Neural cell (in vitro differentiated cells): Measurements from ENCODE around the gene RAB44.

Source experiments
- EP300 ChIP-seq: fragments of 450-650 bp; conservative IDR thresholded peaks from 2 replicates; pipeline ENCODE4 v1.6.1; 2014; ENCODE audit warnings: antibody characterized with exemption, mild to moderate bottlenecking, moderate library complexity; ENCODE audit not compliant: poor library complexity, severe bottlenecking
- EZH2 ChIP-seq: fragments of 200-600, 300-800 bp; shearing (Covaris generic), sonication (generic); IDR thresholded peaks from 2 replicates; pipeline ENCODE4 v1.6.1; 2014; ENCODE audit warnings: antibody characterized with exemption, low read length, borderline replicate concordance, mild to moderate bottlenecking; ENCODE audit not compliant: insufficient read depth, poor library complexity, severe bottlenecking
- MXI1 ChIP-seq: fragments of 450-650 bp; conservative IDR thresholded peaks from 2 replicates; pipeline ENCODE4 v1.6.1; 2014; ENCODE audit warnings: antibody characterized with exemption, mild to moderate bottlenecking; ENCODE audit not compliant: poor library complexity, severe bottlenecking
- POLR2AphosphoS5 ChIP-seq: IDR thresholded peaks from 2 replicates; pipeline ENCODE4 v1.6.1; 2012
- RAD21 ChIP-seq: fragments of 450-650 bp; conservative IDR thresholded peaks from 2 replicates; pipeline ENCODE4 v1.6.1; 2014; ENCODE audit warnings: antibody characterized with exemption, mild to moderate bottlenecking, moderate library complexity
- SMC3 ChIP-seq: fragments of 450-650 bp; conservative IDR thresholded peaks from 2 replicates; pipeline ENCODE4 v1.6.1; 2014; ENCODE audit warnings: antibody characterized with exemption, mild to moderate bottlenecking, moderate library complexity; ENCODE audit not compliant: poor library complexity
- TAF1 ChIP-seq: IDR thresholded peaks from 2 replicates; pipeline ENCODE4 v1.6.1; 2012; ENCODE audit warnings: low read depth
- TF ChIP-seq, protein P1 (sequence below): fragments of 450-650 bp; IDR thresholded peaks from 2 replicates; pipeline ENCODE4 v1.5.1; 2014; ENCODE audit warnings: antibody characterized with exemption, mild to moderate bottlenecking, moderate library complexity; ENCODE audit not compliant: poor library complexity, severe bottlenecking
- TF ChIP-seq, protein P2 (sequence below): IDR thresholded peaks from 2 replicates; pipeline ENCODE4 v1.6.1; 2012; ENCODE audit warnings: borderline replicate concordance

DNA sequence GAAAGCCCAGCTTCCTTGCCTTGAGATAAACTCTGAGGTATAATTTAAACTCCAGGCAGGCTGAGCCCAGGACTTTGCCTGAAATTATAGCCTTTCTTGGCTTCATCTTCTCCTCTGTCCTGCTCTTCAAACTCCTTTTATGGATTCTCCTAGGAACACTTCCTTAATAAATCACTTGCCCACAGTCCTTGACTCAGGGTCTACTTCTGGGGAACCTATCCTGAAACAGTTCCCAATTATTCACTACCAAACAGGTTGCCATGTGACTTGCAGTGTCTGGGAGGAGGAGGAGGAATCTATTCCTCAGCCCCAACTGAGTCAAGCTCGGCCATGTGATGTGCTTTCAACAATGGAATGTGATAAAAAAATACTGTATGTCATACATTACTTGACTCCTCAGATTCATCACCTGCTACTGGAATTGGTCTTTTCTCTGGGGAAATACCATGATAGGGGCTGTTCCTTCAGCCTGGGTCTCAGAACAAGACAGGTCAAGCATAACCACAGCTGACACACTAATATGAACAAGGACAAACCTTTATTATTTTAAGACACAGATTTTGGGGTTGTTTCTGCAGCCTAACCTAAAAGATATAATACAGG lies 39.6 kb upstream of the RAB44 start:
- TF ChIP-seq, protein P1, sequence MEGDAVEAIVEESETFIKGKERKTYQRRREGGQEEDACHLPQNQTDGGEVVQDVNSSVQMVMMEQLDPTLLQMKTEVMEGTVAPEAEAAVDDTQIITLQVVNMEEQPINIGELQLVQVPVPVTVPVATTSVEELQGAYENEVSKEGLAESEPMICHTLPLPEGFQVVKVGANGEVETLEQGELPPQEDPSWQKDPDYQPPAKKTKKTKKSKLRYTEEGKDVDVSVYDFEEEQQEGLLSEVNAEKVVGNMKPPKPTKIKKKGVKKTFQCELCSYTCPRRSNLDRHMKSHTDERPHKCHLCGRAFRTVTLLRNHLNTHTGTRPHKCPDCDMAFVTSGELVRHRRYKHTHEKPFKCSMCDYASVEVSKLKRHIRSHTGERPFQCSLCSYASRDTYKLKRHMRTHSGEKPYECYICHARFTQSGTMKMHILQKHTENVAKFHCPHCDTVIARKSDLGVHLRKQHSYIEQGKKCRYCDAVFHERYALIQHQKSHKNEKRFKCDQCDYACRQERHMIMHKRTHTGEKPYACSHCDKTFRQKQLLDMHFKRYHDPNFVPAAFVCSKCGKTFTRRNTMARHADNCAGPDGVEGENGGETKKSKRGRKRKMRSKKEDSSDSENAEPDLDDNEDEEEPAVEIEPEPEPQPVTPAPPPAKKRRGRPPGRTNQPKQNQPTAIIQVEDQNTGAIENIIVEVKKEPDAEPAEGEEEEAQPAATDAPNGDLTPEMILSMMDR, result no peak
- TF ChIP-seq SMC3 (no peak), EZH2 (no peak), POLR2AphosphoS5 (no peak), RAD21 (no peak), EP300 (no peak), TAF1 (no peak), MXI1 (no peak)
- TF ChIP-seq, protein P2, sequence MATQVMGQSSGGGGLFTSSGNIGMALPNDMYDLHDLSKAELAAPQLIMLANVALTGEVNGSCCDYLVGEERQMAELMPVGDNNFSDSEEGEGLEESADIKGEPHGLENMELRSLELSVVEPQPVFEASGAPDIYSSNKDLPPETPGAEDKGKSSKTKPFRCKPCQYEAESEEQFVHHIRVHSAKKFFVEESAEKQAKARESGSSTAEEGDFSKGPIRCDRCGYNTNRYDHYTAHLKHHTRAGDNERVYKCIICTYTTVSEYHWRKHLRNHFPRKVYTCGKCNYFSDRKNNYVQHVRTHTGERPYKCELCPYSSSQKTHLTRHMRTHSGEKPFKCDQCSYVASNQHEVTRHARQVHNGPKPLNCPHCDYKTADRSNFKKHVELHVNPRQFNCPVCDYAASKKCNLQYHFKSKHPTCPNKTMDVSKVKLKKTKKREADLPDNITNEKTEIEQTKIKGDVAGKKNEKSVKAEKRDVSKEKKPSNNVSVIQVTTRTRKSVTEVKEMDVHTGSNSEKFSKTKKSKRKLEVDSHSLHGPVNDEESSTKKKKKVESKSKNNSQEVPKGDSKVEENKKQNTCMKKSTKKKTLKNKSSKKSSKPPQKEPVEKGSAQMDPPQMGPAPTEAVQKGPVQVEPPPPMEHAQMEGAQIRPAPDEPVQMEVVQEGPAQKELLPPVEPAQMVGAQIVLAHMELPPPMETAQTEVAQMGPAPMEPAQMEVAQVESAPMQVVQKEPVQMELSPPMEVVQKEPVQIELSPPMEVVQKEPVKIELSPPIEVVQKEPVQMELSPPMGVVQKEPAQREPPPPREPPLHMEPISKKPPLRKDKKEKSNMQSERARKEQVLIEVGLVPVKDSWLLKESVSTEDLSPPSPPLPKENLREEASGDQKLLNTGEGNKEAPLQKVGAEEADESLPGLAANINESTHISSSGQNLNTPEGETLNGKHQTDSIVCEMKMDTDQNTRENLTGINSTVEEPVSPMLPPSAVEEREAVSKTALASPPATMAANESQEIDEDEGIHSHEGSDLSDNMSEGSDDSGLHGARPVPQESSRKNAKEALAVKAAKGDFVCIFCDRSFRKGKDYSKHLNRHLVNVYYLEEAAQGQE, result no peak
